HG02973 (cell line): ENCODE measurements around the gene C2CD4C.
"Not testable (repeated sequence)": the region's sequence is repeated elsewhere in the genome, so short reads cannot be mapped to it uniquely, and the experiment has no call there.

ENCODE experiments used
- ATAC-seq: cut with Tn5 transposase; IDR thresholded peaks from one replicate; pipeline ENCODE4 v1.9.1; 2021; ENCODE audit warnings: moderate library complexity; ENCODE audit not compliant: unreplicated experiment

Gene C2CD4C

GRCh38 chr19:408902-409515, at the start of gene C2CD4C:
Gene C2CD4C (minus strand): TSS chr19:409147. CDS start chr19:408361, 786 bp downstream.
- no peak for ATAC-seq

- no peak for ATAC-seq
These were observed 49.4 kb upstream of the C2CD4C start for GRCh38 chr19:458091-459042.

DNA sequence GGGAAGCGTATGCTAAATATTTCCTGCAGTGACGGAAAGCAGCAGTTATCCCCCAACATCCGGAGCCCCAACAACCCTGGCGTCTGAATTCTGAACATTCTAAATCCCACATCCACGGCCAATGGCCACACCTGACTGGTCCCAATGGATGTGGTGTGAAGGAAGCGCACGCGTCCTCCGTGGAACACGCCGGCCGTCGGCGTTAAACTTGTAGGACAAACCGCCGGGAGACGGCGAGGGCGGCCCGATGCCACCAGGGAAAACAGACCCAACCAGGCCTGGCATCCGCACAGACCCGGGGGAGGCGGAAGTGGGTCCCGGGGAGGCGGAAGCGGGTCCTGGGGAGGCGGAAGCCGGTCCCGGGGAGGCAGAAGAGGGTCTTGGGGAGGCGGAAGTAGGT, 48.7 kb upstream of the C2CD4C start:
- no peak for ATAC-seq

DNA sequence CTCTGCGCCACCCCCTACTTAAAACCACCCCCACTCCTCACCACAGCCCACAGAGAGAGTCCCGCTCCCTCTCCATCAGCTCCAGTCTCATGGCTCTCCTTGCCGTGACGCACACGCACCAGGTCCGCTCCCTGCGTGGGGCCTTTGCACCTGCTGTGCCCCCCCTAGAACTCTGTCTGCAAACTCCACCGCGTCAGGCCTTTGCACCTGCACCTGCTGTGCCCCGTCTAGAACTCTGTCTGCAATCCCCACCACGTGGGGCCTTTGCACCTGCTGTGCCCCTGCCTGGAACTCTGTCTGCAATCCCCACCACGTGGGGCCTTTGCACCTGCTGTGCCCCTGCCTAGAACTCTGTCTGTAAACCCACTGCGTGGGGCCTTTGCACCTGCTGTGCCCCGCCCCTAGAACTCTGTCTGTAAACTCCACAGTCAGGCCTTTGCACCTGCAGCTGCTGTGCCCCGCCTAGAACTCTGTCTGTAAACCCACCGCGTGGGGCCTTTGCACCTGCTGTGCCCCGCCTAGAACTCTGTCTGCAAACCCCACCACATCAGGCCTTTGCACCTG, 47.7 kb upstream of the C2CD4C start:
- ATAC-seq = no peak

GRCh38 chr19:455851-456546, 47.1 kb upstream of the C2CD4C start:
- no peak for ATAC-seq

DNA sequence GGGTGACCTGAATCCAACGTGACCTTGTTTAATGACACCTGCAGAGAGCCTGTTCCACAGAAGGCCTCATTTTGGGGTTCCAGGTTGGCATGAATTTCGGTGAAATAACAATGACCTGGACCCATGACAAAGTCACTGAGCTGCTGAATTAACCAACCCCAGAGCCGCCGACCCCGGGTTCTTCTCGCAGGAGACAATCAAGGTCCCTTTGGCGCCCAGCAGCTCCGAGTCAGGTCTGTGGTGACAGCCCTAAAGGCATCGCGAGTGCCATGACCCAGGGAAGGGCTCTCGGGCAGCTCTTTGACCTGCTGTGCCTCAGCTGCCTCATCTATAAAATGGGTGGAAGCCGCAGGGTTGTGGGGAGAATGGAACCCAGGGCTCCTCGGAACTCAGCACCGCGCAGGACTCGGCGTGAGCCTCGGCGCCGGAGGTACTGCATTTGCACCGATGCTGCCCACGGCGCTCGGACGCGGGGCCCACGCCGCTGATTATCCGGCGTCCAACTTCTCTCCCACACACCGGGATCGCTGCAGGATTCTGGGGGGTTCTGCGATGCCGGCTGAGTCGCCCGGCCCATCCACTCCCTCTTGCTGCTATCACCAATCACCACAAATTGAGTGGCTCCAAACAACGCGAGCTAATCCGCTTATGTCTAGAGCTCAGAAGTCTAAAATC, 46.2 kb upstream of the C2CD4C start:
- no peak for ATAC-seq

DNA sequence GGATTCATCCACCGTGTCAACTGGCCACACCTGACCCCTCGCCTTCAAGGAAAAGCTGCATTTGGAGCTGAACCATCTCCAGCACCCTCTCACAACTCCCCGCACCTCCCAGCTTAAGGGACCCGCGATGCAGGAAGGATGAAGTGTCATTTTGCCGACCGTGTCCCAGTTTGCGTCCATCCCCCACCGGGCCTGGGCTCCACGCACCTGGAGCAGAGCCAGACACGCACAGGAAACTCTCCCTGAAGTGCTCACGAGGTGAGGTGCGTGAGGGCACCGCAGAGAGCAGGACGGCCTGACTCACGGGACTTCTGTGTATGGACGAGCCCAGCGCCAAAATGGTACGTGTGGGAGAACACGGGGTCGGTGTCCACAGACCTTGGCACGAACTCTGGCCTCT, 44.7 kb upstream of the C2CD4C start:
- no peak for ATAC-seq

DNA sequence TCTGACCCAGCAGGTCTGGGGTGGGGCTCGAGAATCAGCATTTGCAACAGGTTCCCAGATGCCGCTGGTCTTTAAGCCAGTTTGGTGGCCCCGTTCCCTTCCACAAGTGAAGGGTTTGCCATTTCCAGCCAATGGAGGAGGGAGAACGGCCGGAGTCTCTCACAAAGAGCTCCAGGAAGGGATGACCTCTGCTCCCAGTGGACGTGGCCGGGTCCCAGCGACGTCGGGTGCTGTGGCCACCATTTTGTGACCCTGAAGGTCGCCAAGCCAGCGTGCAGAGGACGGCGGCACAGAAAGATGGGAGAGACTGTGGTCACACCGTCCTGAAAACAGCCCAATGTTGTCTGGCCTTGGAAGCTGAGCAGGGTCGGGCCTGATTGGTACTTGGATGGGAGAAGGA, 43.9 kb upstream of the C2CD4C start:
- no peak for ATAC-seq

GRCh38 chr19:450912-451481, 42.0 kb upstream of the C2CD4C start:
- not testable (repeated sequence) for ATAC-seq

DNA sequence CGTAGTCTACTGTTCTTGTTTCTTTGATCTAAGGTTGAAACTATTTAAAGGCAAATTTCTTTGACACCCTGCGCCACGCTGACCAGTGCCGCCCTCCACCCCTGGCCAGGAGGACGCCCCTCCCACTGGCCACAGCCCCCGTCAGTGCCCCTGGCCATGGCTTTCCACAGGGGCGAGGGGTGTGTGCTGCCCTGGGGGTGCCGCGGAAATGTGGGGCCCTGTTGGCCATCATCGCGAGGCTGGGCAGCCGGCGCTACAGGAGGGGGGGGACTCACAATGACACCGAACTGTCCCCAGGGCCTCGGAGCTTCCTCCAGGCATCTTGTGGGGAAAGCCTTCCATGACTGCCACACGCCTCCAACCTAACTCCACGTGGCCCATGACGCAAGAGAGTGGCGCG, 41.0 kb upstream of the C2CD4C start:
- ATAC-seq = no peak

GRCh38 chr19:447816-448560, 39.0 kb upstream of the C2CD4C start:
- ATAC-seq = no peak

DNA sequence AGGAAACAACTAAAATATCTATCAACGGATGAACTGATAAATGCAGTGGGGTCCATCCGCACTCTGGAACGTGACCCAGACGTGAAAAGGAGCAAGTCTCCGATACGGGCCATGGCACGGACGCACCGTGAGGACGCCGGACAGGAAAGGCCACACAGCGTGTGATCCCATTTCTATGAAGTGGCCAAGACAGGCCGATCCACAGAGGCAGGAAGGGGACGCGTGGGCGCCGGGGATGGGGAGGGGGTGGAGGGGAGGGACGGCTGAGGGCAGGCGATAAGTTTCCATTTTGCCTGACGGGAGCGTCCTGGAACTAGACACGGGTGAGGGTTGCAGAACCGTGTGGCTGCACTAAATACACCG, 38.1 kb upstream of the C2CD4C start:
- ATAC-seq = no peak

DNA sequence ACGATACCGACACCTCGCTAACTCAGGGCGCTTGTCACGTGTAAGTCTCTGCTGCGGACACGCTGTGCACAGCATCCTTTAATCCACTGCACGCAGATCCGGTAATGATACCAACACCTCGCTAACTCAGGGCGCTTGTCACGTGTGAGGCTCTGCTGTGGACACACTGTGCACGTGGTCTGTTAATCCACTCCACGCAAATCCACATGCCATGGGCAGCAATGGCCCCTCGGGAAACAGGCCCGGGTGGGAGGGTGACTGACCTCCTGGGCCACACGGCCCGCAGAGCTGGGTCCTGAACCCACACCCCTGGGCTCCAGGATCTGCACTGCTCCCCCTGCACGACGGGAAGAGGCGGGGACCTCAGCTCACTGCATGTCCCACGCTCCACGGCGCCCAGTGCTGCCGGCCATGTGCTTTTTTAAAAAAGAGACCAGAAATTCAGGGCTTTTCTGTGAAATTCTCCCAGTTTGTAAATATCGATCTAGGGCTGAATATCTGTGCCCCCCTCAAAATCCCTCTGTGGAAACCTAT, 35.8 kb upstream of the C2CD4C start:
- no peak for ATAC-seq

DNA sequence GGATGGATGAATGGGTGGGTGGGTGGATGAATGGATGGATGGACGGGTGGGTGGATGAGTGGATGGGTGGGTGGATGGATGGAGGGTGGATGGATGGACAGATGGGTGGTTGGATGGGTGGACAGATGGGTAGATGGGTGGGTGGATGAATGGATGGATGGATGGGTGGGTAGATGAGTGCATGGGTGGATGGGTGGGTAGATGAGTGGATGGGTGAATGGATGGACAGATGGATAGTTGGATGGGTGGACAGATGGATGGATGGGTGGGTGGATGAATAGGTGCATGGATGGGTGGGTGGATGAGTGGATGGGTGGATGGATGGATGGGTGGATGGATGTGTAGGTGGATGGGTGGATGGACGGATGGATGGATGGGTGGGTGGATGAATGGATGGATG, 34.1 kb upstream of the C2CD4C start:
- no peak for ATAC-seq

DNA sequence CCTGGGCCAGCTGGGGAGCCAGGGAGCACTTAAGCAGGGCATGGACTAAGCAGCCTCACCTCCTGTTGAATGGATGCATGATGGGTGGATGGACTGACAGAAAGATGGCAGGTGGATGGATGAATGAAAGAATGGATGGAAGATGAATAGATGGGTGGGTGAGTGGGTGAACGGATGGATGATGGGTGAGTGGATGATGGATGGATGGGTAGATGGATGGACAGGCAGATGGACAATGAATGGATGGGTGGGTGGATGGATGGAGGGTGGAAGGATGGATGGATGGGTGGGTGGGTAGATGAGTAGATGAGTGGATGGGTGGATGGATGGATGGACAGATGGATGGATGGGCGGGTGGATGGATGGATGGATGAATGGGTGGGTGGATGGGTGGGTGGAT, 33.1 kb upstream of the C2CD4C start:
- no peak for ATAC-seq

DNA sequence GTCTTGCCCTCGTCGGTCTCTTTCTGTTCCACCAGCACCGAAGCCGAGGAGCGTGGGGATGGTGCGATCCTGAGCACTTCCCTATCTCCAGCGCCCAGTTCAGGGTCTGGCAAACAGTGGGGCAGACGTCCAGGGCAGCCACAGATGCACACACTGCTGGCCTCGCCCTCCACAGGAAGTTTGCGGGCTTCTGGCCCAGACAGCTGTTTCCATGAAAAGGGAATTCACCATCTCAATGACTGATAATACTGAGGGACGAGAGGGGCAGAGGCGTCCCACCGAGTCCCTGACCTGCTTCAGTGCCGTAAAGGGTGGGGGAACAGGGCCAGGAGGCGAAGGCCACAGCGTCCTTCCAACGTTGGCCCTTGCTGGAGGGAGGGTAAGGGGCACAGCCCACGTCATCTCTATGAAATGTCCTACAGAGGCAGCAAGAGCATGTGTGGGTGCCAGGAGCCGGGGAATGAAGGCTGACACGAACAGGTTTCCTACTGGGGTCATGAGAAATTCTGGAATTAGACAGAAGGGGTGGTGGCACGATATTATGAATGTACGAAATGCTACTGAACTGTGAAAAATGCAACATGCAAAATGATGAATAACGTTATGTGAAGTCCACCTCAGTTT, 32.4 kb upstream of the C2CD4C start:
- ATAC-seq = no peak

DNA sequence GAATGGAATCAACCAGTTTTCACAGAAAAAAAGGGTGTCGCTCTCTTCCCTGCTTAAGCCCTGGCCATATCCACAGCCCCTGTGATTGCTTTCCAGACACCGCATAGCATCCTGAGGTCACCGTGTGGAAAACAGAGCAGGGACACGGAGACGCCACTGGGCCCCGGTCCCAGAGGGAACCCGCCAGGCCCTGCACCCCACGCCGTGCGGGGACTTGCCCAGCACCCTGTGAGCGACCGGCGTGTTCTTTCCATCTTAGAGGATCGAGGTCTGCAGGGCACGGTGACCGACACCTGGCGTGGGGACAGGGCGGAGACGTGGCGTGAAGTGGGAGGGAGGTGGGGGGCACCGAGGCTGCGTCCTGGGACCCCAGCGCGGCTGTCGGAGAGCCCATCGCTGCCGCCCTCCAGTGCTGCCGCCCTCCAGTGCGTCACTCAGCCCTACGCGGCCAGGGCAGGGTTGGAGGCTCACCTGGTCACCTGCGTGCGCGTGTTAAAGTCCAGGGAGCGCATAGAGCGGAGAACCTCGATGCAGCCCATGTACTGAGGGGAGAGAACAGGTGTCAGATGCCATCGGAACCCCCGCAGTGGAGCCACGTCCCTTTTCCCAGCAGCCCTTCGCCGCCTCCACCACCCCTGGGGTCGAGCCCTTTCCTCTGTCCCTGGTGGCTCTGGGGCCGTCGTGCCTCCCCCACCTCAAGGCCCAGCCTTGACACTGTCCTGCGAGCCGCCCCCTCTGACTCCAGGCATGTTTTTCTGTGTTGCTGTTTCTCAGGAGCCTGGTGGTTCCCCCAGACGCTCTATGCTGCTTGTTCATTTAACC, 31.7 kb upstream of the C2CD4C start:
- no peak for ATAC-seq

DNA sequence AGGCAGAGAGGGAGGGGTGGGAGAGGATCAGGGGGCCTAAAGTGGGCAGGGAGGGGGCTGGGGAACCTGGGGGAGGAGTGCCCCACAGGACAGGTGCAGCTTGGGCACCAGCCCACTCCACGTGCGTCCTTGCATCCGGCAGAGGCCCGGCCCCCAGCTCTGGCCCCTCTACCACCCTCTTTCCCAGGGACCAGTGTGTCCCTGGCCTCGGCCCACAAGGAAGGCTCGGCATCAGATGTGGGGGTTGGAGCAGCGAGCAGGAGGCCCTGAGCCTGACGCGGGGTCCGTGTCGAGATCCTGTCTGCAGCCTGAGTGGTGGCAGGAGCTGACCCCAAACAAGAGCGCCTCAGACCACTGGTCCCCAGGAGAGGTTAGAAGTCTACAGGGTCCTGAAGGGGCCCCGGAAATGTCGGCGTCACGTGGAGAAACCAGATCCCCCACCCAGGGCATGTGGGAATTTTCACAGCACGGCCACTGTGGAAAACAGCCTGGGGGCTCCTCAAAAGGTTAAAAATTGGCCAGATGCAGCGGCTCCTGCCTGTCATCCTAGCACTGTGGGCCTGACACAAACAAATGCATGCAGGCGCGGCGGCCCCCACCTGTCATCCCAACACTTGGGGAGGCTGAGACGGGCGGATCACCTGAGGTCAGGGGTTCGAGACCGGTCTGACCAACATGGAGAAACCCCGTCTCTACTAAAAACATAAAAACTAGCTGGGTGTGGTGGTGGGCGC, 30.4 kb upstream of the C2CD4C start:
- ATAC-seq = no peak
